ENCODE results near the gene ATAT1. TPM values are rescaled to one million over a fixed set of nuclear protein-coding genes. Genes with fewer than 3 reads are reported as not detected.

ATAT1 gene
- total and polyA plus RNA-seq, 2 of the 13 experiments (the other 11 are each of a cell fraction or from before 2014, with no cell fraction given), result 9.2 to 23.6 TPM

GRCh38 chr6:30615958-30616810, 10.5 kb upstream of the ATAT1 start (continued):
- TF ChIP-seq TEF (CRISPR knock-in tag; IDR thresholded peaks at IDR 0.05) (0 out of 2 replicates have a peak, but pooled peaks have one; percentile 7), SAP130 (CRISPR knock-in tag; IDR thresholded peaks at IDR 0.05; ENCODE audit: low read depth) (peak; percentile 55), ZNF556 (CRISPR knock-in tag; IDR thresholded peaks at IDR 0.05; ENCODE audit: borderline replicate concordance) (peak; percentile 38; the same call in 1 of the 2 replicates), ARNTL (CRISPR knock-in tag; IDR thresholded peaks at IDR 0.05) (peak; percentile 12; the same call in 1 of the 2 replicates), MTF2 (CRISPR knock-in tag; IDR thresholded peaks at IDR 0.05; ENCODE audit: borderline replicate concordance) (no peak), ZZZ3 (CRISPR knock-in tag; IDR thresholded peaks at IDR 0.05; ENCODE audit: borderline replicate concordance) (0 out of 2 replicates have a peak, but pooled peaks have one; percentile 33), ZNF235 (CRISPR knock-in tag; IDR thresholded peaks at IDR 0.05; ENCODE audit: borderline replicate concordance) (no peak), ZNF549 (CRISPR knock-in tag; IDR thresholded peaks at IDR 0.05) (no peak), MAFK (conservative IDR thresholded peaks at IDR 0.05 in 1 of 2, IDR thresholded peaks at IDR 0.05 in 1 of 2; ENCODE audit: low read length in 2 of 2) (peak; percentile 97 to 98), ZC3H13 (CRISPR knock-in tag; IDR thresholded peaks at IDR 0.05) (peak; percentile 95), JUN (CRISPR knock-in tag; IDR thresholded peaks at IDR 0.05) (peak; percentile 69; the same call in 1 of the 2 replicates), MTA1 (CRISPR knock-in tag; IDR thresholded peaks at IDR 0.05; ENCODE audit: borderline replicate concordance) (no peak), YY1 (IDR thresholded peaks at IDR 0.05; ENCODE audit: insufficient read depth, insufficient replicate concordance, low read depth, low read length) (peak; percentile 10), MIER2 (CRISPR knock-in tag; IDR thresholded peaks at IDR 0.05) (no peak; the same call in 1 of the 2 replicates), CBX2 (IDR thresholded peaks at IDR 0.05; ENCODE audit: low read depth, low read length) (no peak), CBX2 (CRISPR knock-in tag; IDR thresholded peaks at IDR 0.05; ENCODE audit: low read depth) (no peak), SRY (CRISPR knock-in tag; IDR thresholded peaks at IDR 0.05) (peak; percentile 64; the same call in 1 of the 2 replicates), GTF2F1 (IDR thresholded peaks at IDR 0.05; ENCODE audit: low read length) (peak; percentile 45; the same call in 1 of the 2 replicates), GATA4 (IDR thresholded peaks at IDR 0.05; ENCODE audit: borderline replicate concordance, low read depth) (peak; percentile 40; the same call in 1 of the 2 replicates), MAFF (IDR thresholded peaks at IDR 0.05; ENCODE audit: low read depth, low read length) (peak; percentile 96), ZNF605 (CRISPR knock-in tag; IDR thresholded peaks at IDR 0.05) (peak; percentile 28; the same call in 1 of the 2 replicates), ZNF318 (CRISPR knock-in tag; IDR thresholded peaks at IDR 0.05) (peak; percentile 77; the same call in 1 of the 2 replicates)
